PC-3 (cell line): ENCODE measurements around the gene FSIP1. TPM values are rescaled to one million over a fixed set of nuclear protein-coding genes. Genes with fewer than 3 reads are reported as not detected.

ENCODE experiments used
- ATAC-seq: fragments of 200-7000 bp; cut with Tn5 transposase; 2 replicates; pipeline ENCODE4 v1.9.1; 2020; ENCODE audit warnings: mild to moderate bottlenecking, moderate library complexity
- BruUV-seq: library from RNA; stranded (reverse); fragments of 400-500 nt; replicated peaks from 2 replicates; lab custom pipeline; 2021; lab: Mats Ljungman, UMichigan
- CTCF ChIA-PET: fragments of 300-600 bp; sonication (Branson Sonifier 250); formaldehyde crosslinking; loops from one replicate; lab custom pipeline; 2022; ENCODE audit warnings: antibody characterized with exemption; lab: Charles Lee
- POLR2A ChIA-PET: fragments of 300-600 bp; sonication (Branson Sonifier 250); formaldehyde crosslinking; loops from one replicate; lab custom pipeline; 2022; ENCODE audit warnings: antibody characterized with exemption; ENCODE audit not compliant: unreplicated experiment; lab: Charles Lee
- DNase-seq: peaks from one replicate; pipeline ENCODE4 v3.0.0-alpha.2; 2015
- H2AFZ ChIP-seq: fragments of 300-600 bp; sonication (generic); 2 replicates; pipeline ENCODE4 v1.6.0; 2016; ENCODE audit warnings: antibody characterized with exemption, low read length
- H3F3A ChIP-seq: fragments of 300-600 bp; sonication (generic); one replicate; pipeline ENCODE4 v1.6.0; 2017; ENCODE audit warnings: antibody characterized with exemption, low read length, control low read depth, mild to moderate bottlenecking; ENCODE audit not compliant: unreplicated experiment
- H3K27ac ChIP-seq: fragments of 300-600 bp; sonication (generic); 2 replicates; pipeline ENCODE4 v1.5.1; 2016; ENCODE audit warnings: mild to moderate bottlenecking, low read length
- H3K27me3 ChIP-seq: fragments of 300-600 bp; sonication (generic); 2 replicates; pipeline ENCODE4 v1.6.1; 2016; ENCODE audit warnings: low read length, mixed read lengths
- H3K36me3 ChIP-seq: fragments of 300-600 bp; sonication (generic); 2 replicates; pipeline ENCODE4 v1.6.1; 2016; ENCODE audit warnings: low read depth, mixed run types, low read length, mixed read lengths
- H3K4me1 ChIP-seq: fragments of 300-600 bp; sonication (generic); 2 replicates; pipeline ENCODE4 v1.5.1; 2016; ENCODE audit warnings: low read length; ENCODE audit not compliant: insufficient read depth
- H3K4me2 ChIP-seq: fragments of 300-600 bp; sonication (generic); 2 replicates; pipeline ENCODE4 v1.6.0; 2016; ENCODE audit warnings: low read length
- H3K4me3 ChIP-seq: fragments of 300-600 bp; sonication (generic); 2 replicates; pipeline ENCODE4 v1.5.1; 2016; ENCODE audit warnings: mild to moderate bottlenecking, low read length, mixed read lengths
- H3K79me2 ChIP-seq: fragments of 300-600 bp; sonication (generic); 2 replicates; pipeline ENCODE4 v1.6.1; 2017; ENCODE audit warnings: low read length, mixed read lengths
- H3K9ac ChIP-seq: fragments of 300-600 bp; sonication (generic); 2 replicates; pipeline ENCODE4 v1.6.0; 2016; ENCODE audit warnings: mild to moderate bottlenecking, low read length
- H3K9me2 ChIP-seq: fragments of 300-600 bp; sonication (generic); replicated peaks from 2 replicates; pipeline ENCODE4 v1.6.1; 2016; ENCODE audit warnings: mixed run types, low read length, mixed read lengths
- H3K9me3 ChIP-seq: fragments of 300-600 bp; sonication (generic); 2 replicates; pipeline ENCODE4 v1.6.1; 2016; ENCODE audit warnings: low read length, mixed read lengths
- H4K20me1 ChIP-seq: fragments of 300-600 bp; sonication (generic); 2 replicates; pipeline ENCODE4 v1.6.1; 2016; ENCODE audit warnings: low read length, mixed read lengths
- EZH2 ChIP-seq: fragments of 300-600 bp; sonication (generic); IDR thresholded peaks from one replicate; pipeline ENCODE4 v1.6.1; 2017; ENCODE audit warnings: antibody characterized with exemption, mild to moderate bottlenecking, low read length; ENCODE audit not compliant: unreplicated experiment
- EZH2phosphoT487 ChIP-seq: fragments of 300-600 bp; sonication (generic); IDR thresholded peaks from 2 replicates; pipeline ENCODE4 v1.6.1; 2018; ENCODE audit warnings: mild to moderate bottlenecking, antibody characterized with exemption, low read length, borderline replicate concordance
- intact Hi-C: fragments of 100-400 bp; cut with micrococcal nuclease; formaldehyde crosslinking; loops from 2 replicates; pipeline ENCODE4 v1.9.0; 2023
- total RNA-seq: library from RNA; depleted of rRNA; stranded (reverse); fragments of >200 nt; gene quantifications from 2 replicates; pipeline ENCODE4 v1.2.3, GENCODE V29; 2014
- TF ChIP-seq, protein P1 (sequence below): fragments of 300-600 bp; sonication (generic); conservative IDR thresholded peaks from 2 replicates; pipeline ENCODE4 v1.5.1; 2017; ENCODE audit warnings: antibody characterized with exemption, low read depth, mild to moderate bottlenecking, low read length

The FSIP1 gene
- total RNA-seq, 1 experiment from 2014 or later = 0.07 TPM

DNA sequence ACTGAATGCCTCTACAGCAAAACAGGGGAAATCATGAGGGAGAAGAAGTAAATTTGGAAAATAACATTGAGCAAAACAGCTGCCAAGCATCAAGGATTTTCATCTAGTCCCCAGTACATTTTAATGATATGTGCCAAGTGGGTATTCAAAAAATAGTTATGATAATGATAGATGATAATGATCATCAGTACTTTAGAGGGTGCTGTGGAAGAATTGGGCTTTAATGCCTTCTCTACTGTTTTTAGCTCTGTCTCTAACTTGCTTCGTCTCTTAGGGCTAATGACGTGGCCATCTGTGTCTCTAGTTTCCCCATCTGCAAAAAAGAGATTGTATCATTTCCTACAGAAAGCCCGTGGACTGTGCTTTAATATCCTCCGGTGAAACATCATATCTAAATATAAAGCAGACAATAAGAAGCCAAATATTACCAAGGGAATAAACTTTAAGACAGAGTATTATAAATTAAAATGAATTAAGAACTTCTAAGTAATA is 10.2 kb upstream of the FSIP1 start:
- Histone ChIP-seq H3K9me2 (no peaks in the 10 kb centered on the region), H2AFZ (no peak overlapping the region), H3K4me2 (0 out of 2 replicates have a peak overlapping the region, but pooled peaks have one; percentile 55), H3K79me2 (no peaks in the 10 kb centered on the region), H3F3A (no peaks in the 10 kb centered on the region), H3K36me3 (no peaks in the 10 kb centered on the region), H3K9ac (no peak overlapping the region), H3K9me3 (no peaks in the 10 kb centered on the region), H3K4me3 (no peak overlapping the region), H4K20me1 (no peaks in the 10 kb centered on the region), H3K27me3 (no peaks in the 10 kb centered on the region), H3K4me1 (peaks cover 15% of the 10 kb centered on the region), H3K27ac (no peak overlapping the region)
- DNase-seq = no peak
- ChIA-PET POLR2A (no interaction called here), CTCF (no interaction called here)
- no peak for TF ChIP-seq EZH2phosphoT487
- TF ChIP-seq EZH2 = no peak
- TF ChIP-seq, protein P1, sequence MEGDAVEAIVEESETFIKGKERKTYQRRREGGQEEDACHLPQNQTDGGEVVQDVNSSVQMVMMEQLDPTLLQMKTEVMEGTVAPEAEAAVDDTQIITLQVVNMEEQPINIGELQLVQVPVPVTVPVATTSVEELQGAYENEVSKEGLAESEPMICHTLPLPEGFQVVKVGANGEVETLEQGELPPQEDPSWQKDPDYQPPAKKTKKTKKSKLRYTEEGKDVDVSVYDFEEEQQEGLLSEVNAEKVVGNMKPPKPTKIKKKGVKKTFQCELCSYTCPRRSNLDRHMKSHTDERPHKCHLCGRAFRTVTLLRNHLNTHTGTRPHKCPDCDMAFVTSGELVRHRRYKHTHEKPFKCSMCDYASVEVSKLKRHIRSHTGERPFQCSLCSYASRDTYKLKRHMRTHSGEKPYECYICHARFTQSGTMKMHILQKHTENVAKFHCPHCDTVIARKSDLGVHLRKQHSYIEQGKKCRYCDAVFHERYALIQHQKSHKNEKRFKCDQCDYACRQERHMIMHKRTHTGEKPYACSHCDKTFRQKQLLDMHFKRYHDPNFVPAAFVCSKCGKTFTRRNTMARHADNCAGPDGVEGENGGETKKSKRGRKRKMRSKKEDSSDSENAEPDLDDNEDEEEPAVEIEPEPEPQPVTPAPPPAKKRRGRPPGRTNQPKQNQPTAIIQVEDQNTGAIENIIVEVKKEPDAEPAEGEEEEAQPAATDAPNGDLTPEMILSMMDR = no peak
- no peak for ATAC-seq
- BruUV-seq = no TSS peak
- intact Hi-C loops = no loop called here

DNA sequence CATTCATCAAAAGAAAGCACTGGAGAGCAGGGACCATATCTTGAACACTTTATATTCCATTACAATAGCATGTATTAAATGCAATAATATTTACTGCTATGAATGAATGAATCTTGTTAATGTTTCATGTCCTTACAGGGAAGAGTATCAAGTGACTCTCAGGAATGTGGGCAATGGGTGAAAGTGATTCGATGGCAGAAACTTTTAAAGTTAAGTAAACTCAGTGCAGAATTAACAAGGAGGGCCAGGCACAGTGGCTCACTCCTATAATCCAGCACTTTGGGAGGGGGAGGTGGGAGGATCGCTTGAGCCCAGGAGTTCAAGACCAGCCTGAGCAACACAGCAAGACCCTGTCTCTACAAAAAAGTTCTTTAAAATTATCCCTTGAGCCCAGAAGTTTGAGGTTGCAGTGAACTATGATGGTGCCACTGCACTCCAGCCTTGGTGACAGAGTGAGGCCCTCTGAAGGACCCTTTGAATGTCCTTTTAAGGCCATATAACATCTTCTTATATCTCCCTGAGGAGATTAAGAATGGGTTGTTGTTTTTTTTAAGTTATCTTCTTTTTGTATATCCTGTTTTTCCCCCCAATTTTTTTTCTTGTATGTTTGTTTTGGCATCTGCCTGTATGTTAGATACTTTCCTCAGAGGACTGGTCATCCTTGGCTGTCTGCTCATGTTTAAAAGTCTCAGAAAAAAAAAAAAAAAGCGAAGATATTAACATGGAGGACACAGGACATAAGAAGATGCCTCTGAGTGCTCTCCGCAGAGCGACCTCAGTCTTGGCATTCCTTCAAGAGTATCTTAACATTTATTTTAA is 9.6 kb upstream of the FSIP1 start:
- ChIA-PET CTCF (no interaction called here), POLR2A (no interaction called here)
- H3K27me3 ChIP-seq = no peaks in the 10 kb centered on the region
- ATAC-seq (peak; percentile 91), DNase-seq (peak; percentile 57)
- no peaks in the 10 kb centered on the region for H4K20me1 ChIP-seq
- intact Hi-C loops = no loop called here
- peaks cover 21% of the 10 kb centered on the region for H3K4me1 ChIP-seq
- 0 out of 2 replicates have a peak overlapping the region, but pooled peaks have one; percentile 23 for H2AFZ ChIP-seq
- H3K4me3 ChIP-seq = no peak overlapping the region
- no TSS peak for BruUV-seq
- H3K4me2 ChIP-seq = peak overlapping the region; percentile 55
- H3K9me2 ChIP-seq = no peaks in the 10 kb centered on the region
- H3K79me2 ChIP-seq = no peaks in the 10 kb centered on the region
- no peaks in the 10 kb centered on the region for H3F3A ChIP-seq
- H3K9me3 ChIP-seq = no peaks in the 10 kb centered on the region
- no peak for TF ChIP-seq EZH2phosphoT487
- TF ChIP-seq, protein P1 = no peak
- TF ChIP-seq EZH2 = no peak
- no peaks in the 10 kb centered on the region for H3K36me3 ChIP-seq
- H3K9ac ChIP-seq = no peak overlapping the region
- H3K27ac ChIP-seq = no peak overlapping the region

DNA sequence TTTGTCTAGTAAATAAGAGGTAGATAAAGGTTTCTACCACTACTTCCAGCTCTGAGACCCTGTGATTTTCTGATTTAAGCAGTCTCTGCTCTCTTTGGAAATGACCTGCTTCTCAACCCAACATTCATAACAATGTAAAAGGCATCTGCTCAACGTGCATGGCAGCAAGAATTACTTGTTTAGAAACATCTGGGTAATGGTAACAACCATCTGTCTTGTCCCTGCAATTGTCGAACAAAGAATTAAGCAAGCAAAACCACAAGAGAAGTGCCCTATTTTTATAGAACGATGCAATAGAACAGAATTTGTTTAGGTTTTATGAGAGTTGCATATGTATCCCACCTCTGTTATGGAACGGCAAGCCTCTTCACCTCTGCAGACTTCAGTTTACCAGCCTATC is 7.1 kb upstream of the FSIP1 start:
- H3K4me2 ChIP-seq = no peak overlapping the region
- no peak overlapping the region for H3K27ac ChIP-seq
- no peak overlapping the region for H3K4me3 ChIP-seq
- no peak for ATAC-seq
- H3K9ac ChIP-seq = no peak overlapping the region
- DNase-seq = no peak
- H3K27me3 ChIP-seq = no peaks in the 10 kb centered on the region
- peaks cover 43% of the 10 kb centered on the region for H3K4me1 ChIP-seq
- TF ChIP-seq, protein P1 = no peak
- TF ChIP-seq EZH2 (no peak), EZH2phosphoT487 (no peak)
- no peaks in the 10 kb centered on the region for H3K9me3 ChIP-seq
- no peaks in the 10 kb centered on the region for H3K9me2 ChIP-seq
- POLR2A ChIA-PET = interaction anchor here (0.6 kb wide), 1 partner anchor 370 kb away, joined by 4 read pairs; no protein-coding TSS in a partner anchor
- H4K20me1 ChIP-seq = no peaks in the 10 kb centered on the region
- no peak overlapping the region for H2AFZ ChIP-seq
- no peaks in the 10 kb centered on the region for H3K36me3 ChIP-seq
- intact Hi-C loops = loop anchor here (5.0 to 10.0 kb wide), 2 partner anchors 245 to 318 kb away; partner anchors contain the start of genes BMF and SRP14
- no peaks in the 10 kb centered on the region for H3K79me2 ChIP-seq
- no TSS peak for BruUV-seq
- H3F3A ChIP-seq = peaks cover 2% of the 10 kb centered on the region
- CTCF ChIA-PET = no interaction called here
